ENCODE measurements around the gene VAPB. TPM values are rescaled to one million over a fixed set of nuclear protein-coding genes. Genes with fewer than 3 reads are reported as not detected.

VAPB gene
- total RNA-seq, 1 experiment from 2014 or later = 65.1 TPM

DNA sequence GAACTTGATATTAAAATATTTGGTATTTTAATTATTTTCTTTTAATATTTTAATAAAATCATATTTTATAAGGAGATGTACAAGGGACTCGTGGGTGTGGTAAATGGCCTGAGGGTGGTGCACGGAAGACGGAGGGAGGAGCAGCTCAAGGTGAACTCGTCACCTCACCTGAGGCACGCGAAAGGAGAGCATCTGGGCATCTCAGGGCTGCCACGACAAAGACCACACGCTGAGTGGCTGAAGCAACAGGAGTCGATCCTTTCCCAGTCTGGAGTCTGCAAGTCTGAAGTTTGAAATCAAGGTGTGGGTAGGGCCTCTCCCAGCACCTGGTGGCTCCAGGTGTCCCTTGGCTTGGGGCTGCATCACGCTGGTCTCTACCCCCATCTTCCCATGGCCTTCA lies 86.4 kb downstream of the VAPB start:
- Mint-ChIP-seq H3K27ac (no peak overlapping the region; a peak in 1 of 7 replicates), H3K9me3 (peaks cover 24 to 25% of the 10 kb centered on the region in 2 experiments), H3K36me3 (ENCODE audit: insufficient read depth in 1 of 3, low read depth in 3 of 3) (peaks cover 7 to 20% (median 15%) of the 10 kb centered on the region in 3 experiments), H3K4me1 (peaks cover 3 to 6% of the 10 kb centered on the region in 2 experiments), H3K27me3 (ENCODE audit: low read depth) (peaks cover 3% of the 10 kb centered on the region; the same call in 1 of the 2 replicates), H3K4me3 (no peak overlapping the region)
- Histone ChIP-seq H3K23me2 (ENCODE audit: insufficient read length, low read depth, low read length, poor library complexity, severe bottlenecking) (no peaks in the 10 kb centered on the region), H2AK5ac (ENCODE audit: insufficient read length, low read length) (no peak overlapping the region), H3K27me3 (ENCODE audit: insufficient read depth, low read length) (no peaks in the 10 kb centered on the region), H2BK120ac (ENCODE audit: low read depth, low read length, poor library complexity, severe bottlenecking) (no peak overlapping the region), H3K9ac (ENCODE audit: extremely low read depth, insufficient read length, low read length) (no peak overlapping the region), H4K5ac (ENCODE audit: insufficient read length, low read depth, low read length) (no peak overlapping the region), H3K79me1 (ENCODE audit: insufficient read depth, low read depth, low read length, poor library complexity, severe bottlenecking) (no peaks in the 10 kb centered on the region), H3K27ac (ENCODE audit: insufficient read length, low read depth, low read length) (no peak overlapping the region), H3K18ac (ENCODE audit: insufficient read length, low read depth, low read length) (no peak overlapping the region), H2BK15ac (ENCODE audit: low read depth, low read length) (no peak overlapping the region), H3K79me2 (ENCODE audit: insufficient read depth, low read length) (no peaks in the 10 kb centered on the region), H3K56ac (ENCODE audit: insufficient read length, low read depth, low read length) (no peak overlapping the region), H4K8ac (replicated peaks; ENCODE audit: insufficient read length, low read depth, low read length) (no peak overlapping the region), H4K20me1 (ENCODE audit: control insufficient read depth, insufficient read depth, insufficient read length) (no peaks in the 10 kb centered on the region), H3K9me3 (ENCODE audit: control insufficient read depth, low read depth, low read length) (peaks cover 6% of the 10 kb centered on the region), H3K4ac (ENCODE audit: low read depth, low read length) (no peak overlapping the region), H2BK12ac (ENCODE audit: insufficient read length, low read depth, low read length) (no peak overlapping the region), H3K14ac (ENCODE audit: insufficient read depth, low read length) (no peak overlapping the region), H4K91ac (ENCODE audit: insufficient read length, low read depth, low read length) (no peak overlapping the region), H2AFZ (ENCODE audit: low read length) (no peak overlapping the region), H2BK20ac (ENCODE audit: low read depth, low read length, poor library complexity, severe bottlenecking) (no peak overlapping the region), H3T11ph (ENCODE audit: low read length) (no peak overlapping the region), H3K4me1 (ENCODE audit: insufficient read depth, low read length) (no peaks in the 10 kb centered on the region), H3K4me2 (ENCODE audit: insufficient read depth, insufficient read length, low read length) (no peak overlapping the region), H3K23ac (ENCODE audit: insufficient read length, low read depth, low read length) (no peak overlapping the region), H2BK5ac (ENCODE audit: insufficient read length, low read length) (no peak overlapping the region)
- no CpG with 5 or more reads among the region's 10 CpGs for WGBS (ENCODE audit: extremely low coverage, insufficient read length, low lambda C conversion rate)
- TF ChIP-seq, protein P1, sequence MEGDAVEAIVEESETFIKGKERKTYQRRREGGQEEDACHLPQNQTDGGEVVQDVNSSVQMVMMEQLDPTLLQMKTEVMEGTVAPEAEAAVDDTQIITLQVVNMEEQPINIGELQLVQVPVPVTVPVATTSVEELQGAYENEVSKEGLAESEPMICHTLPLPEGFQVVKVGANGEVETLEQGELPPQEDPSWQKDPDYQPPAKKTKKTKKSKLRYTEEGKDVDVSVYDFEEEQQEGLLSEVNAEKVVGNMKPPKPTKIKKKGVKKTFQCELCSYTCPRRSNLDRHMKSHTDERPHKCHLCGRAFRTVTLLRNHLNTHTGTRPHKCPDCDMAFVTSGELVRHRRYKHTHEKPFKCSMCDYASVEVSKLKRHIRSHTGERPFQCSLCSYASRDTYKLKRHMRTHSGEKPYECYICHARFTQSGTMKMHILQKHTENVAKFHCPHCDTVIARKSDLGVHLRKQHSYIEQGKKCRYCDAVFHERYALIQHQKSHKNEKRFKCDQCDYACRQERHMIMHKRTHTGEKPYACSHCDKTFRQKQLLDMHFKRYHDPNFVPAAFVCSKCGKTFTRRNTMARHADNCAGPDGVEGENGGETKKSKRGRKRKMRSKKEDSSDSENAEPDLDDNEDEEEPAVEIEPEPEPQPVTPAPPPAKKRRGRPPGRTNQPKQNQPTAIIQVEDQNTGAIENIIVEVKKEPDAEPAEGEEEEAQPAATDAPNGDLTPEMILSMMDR (conservative IDR thresholded peaks at IDR 0.05) = no peak
- DNase-seq = no peak
